ENCODE measurements around the gene PDCD1. TPM values are rescaled to one million over a fixed set of nuclear protein-coding genes. Genes with fewer than 3 reads are reported as not detected.
A peak's percentile ranks its signal among the peaks of the same experiment; 100 is the strongest.
"Not testable (repeated sequence)": the region's sequence is repeated elsewhere in the genome, so short reads cannot be mapped to it uniquely, and the experiment has no call there.

PDCD1 gene
- polyA plus RNA-seq, 1 donor from 2014 or later, result 0.19 TPM

- Mint-ChIP-seq H3K36me3 (no peaks in the 10 kb centered on the region), H3K9me3 (peaks cover 0 to 4% (median 4%) of the 10 kb centered on the region in 3 donors), H3K4me1 (peaks cover 6 to 9% (median 7%) of the 10 kb centered on the region in 3 donors)
Observed at GRCh38 chr2:241876528-241877196, 18.0 kb upstream of the PDCD1 start.

GRCh38 chr2:241875754-241876527 lies 17.2 kb upstream of the PDCD1 start:
- Mint-ChIP-seq H3K27ac (peak overlapping the region in 2 of 3 donors; percentile 16 to 56), H3K4me3 (peak overlapping the region in 2 of 4 donors; percentile 25 to 41)
- H3K27me3 Mint-ChIP-seq, H3K36me3 Mint-ChIP-seq, H3K9me3 Mint-ChIP-seq, H3K4me1 Mint-ChIP-seq: not testable (repeated sequence)

More at GRCh38 chr2:241876528-241877196, 18.0 kb upstream of the PDCD1 start:
- H3K27me3 Mint-ChIP-seq, result peaks cover 4% of the 10 kb centered on the region
- H3K27ac Mint-ChIP-seq, result peak overlapping the region in 1 of 3 donors; percentile 20
- H3K4me3 Mint-ChIP-seq, result no peak overlapping the region

GRCh38 chr2:241874277-241874925 lies 15.7 kb upstream of the PDCD1 start:
- peaks cover 4 to 7% (median 5%) of the 10 kb centered on the region in 3 donors for H3K4me1 Mint-ChIP-seq
- H3K4me3 Mint-ChIP-seq, result no peak overlapping the region
- H3K27ac Mint-ChIP-seq, result no peak overlapping the region
- H3K27me3 Mint-ChIP-seq, result peaks cover 7% of the 10 kb centered on the region
- no peaks in the 10 kb centered on the region for H3K36me3 Mint-ChIP-seq
- H3K9me3 Mint-ChIP-seq, result peaks cover 0 to 4% (median 0%) of the 10 kb centered on the region in 3 donors

- Mint-ChIP-seq H3K27ac (no peak overlapping the region), H3K27me3 (peaks cover 7% of the 10 kb centered on the region), H3K36me3 (no peaks in the 10 kb centered on the region), H3K9me3 (peaks cover 0 to 4% (median 0%) of the 10 kb centered on the region in 3 donors), H3K4me1 (peaks cover 4 to 10% (median 7%) of the 10 kb centered on the region in 3 donors), H3K4me3 (no peak overlapping the region)
Observed at GRCh38 chr2:241873803-241874110, 15.1 kb upstream of the PDCD1 start.

GRCh38 chr2:241873081-241873802 lies 14.5 kb upstream of the PDCD1 start:
- H3K9me3 Mint-ChIP-seq, result peaks cover 0 to 4% (median 0%) of the 10 kb centered on the region in 3 donors
- H3K27ac Mint-ChIP-seq, result no peak overlapping the region
- H3K36me3 Mint-ChIP-seq, result no peaks in the 10 kb centered on the region
- peaks cover 4 to 10% (median 9%) of the 10 kb centered on the region in 3 donors for H3K4me1 Mint-ChIP-seq
- peaks cover 7% of the 10 kb centered on the region for H3K27me3 Mint-ChIP-seq
- no peak overlapping the region for H3K4me3 Mint-ChIP-seq

- peaks cover 0 to 4% (median 0%) of the 10 kb centered on the region in 3 donors for H3K9me3 Mint-ChIP-seq
- no peak overlapping the region for H3K27ac Mint-ChIP-seq
- H3K4me1 Mint-ChIP-seq, result peaks cover 4 to 10% (median 9%) of the 10 kb centered on the region in 3 donors
- no peaks in the 10 kb centered on the region for H3K36me3 Mint-ChIP-seq
- H3K4me3 Mint-ChIP-seq, result no peak overlapping the region
- peaks cover 7% of the 10 kb centered on the region for H3K27me3 Mint-ChIP-seq
Observed at GRCh38 chr2:241872313-241872642, 13.6 kb upstream of the PDCD1 start.

- Mint-ChIP-seq H3K4me3 (peak overlapping the region in 1 of 4 donors; percentile 87), H3K9me3 (peaks cover 0 to 4% (median 0%) of the 10 kb centered on the region in 3 donors), H3K36me3 (no peaks in the 10 kb centered on the region), H3K27me3 (peaks cover 7% of the 10 kb centered on the region), H3K4me1 (peaks cover 4 to 10% (median 9%) of the 10 kb centered on the region in 3 donors), H3K27ac (peak overlapping the region in 1 of 3 donors; percentile 92)
Observed at GRCh38 chr2:241871538-241872312, 13.0 kb upstream of the PDCD1 start.

- H3K36me3 Mint-ChIP-seq, result no peaks in the 10 kb centered on the region
Observed at GRCh38 chr2:241870611-241871537, 12.2 kb upstream of the PDCD1 start.

GRCh38 chr2:241870081-241870541 lies 11.4 kb upstream of the PDCD1 start:
- Mint-ChIP-seq H3K27ac (no peak overlapping the region), H3K9me3 (no peaks in the 10 kb centered on the region), H3K36me3 (no peaks in the 10 kb centered on the region), H3K4me1 (peaks cover 4 to 8% (median 6%) of the 10 kb centered on the region in 3 donors), H3K4me3 (no peak overlapping the region), H3K27me3 (peaks cover 7% of the 10 kb centered on the region)

More at GRCh38 chr2:241870611-241871537, 12.2 kb upstream of the PDCD1 start:
- Mint-ChIP-seq H3K9me3 (peaks cover 0 to 4% (median 0%) of the 10 kb centered on the region in 3 donors), H3K27me3 (peaks cover 7% of the 10 kb centered on the region), H3K4me1 (peaks cover 4 to 9% (median 9%) of the 10 kb centered on the region in 3 donors), H3K27ac (peak overlapping the region in 2 of 3 donors; percentile 84 to 92), H3K4me3 (peak overlapping the region in 1 of 4 donors; percentile 87)

- peak within 1 kb of the TSS in 2 of 3 donors; percentile 9 to 17 for H3K27ac Mint-ChIP-seq
- peak within 1 kb of the TSS in 1 of 4 donors; percentile 69 for H3K4me3 Mint-ChIP-seq
- H3K36me3 Mint-ChIP-seq, result no peaks in the 10 kb centered on the region
- H3K27me3 Mint-ChIP-seq, result peaks cover 12% of the 10 kb centered on the region
- peaks cover 5 to 9% (median 6%) of the 10 kb centered on the region in 3 donors for H3K4me1 Mint-ChIP-seq
- no peaks in the 10 kb centered on the region for H3K9me3 Mint-ChIP-seq
Observed at GRCh38 chr2:241869087-241869961, 10.6 kb upstream of the PDCD1 start, which contains the start of gene RTP5. Gene RTP5 (plus strand): TSS chr2:241869729. CDS start chr2:241869757, 28 bp downstream.

- no peaks in the 10 kb centered on the region for H3K36me3 Mint-ChIP-seq
- peak overlapping the region in 2 of 3 donors; percentile 9 to 17 for H3K27ac Mint-ChIP-seq
- H3K9me3 Mint-ChIP-seq, result no peaks in the 10 kb centered on the region
- peak overlapping the region in 1 of 4 donors; percentile 69 for H3K4me3 Mint-ChIP-seq
- peaks cover 6 to 12% (median 9%) of the 10 kb centered on the region in 3 donors for H3K4me1 Mint-ChIP-seq
- peaks cover 17% of the 10 kb centered on the region for H3K27me3 Mint-ChIP-seq
Observed at GRCh38 chr2:241868661-241869081, 10.0 kb upstream of the PDCD1 start.

GRCh38 chr2:241867776-241868420 lies 9.2 kb upstream of the PDCD1 start:
- Mint-ChIP-seq H3K27me3 (peaks cover 24% of the 10 kb centered on the region), H3K27ac (peak overlapping the region in 1 of 3 donors; percentile 17), H3K9me3 (no peaks in the 10 kb centered on the region), H3K4me3 (peak overlapping the region in 1 of 4 donors; percentile 69), H3K36me3 (no peaks in the 10 kb centered on the region), H3K4me1 (peaks cover 8 to 18% (median 9%) of the 10 kb centered on the region in 3 donors)

All from IgD-negative memory B cell (primary cell).